NCI-H524 treated with DMSO at 0.1 percent for 48 hours (cell line): ENCODE data around the gene HAUS2.
"Not testable (repeated sequence)": the region's sequence is repeated elsewhere in the genome, so short reads cannot be mapped to it uniquely, and the experiment has no call there.

Experiments used
- DNase-seq: peaks from one replicate; lab custom pipeline; 2025; lab: John Stamatoyannopoulos, UW

HAUS2 gene

GRCh38 chr15:42548249-42549031 is at the start of gene HAUS2, which contains the start of gene LRRC57:
HAUS2 (plus strand) TSS chr15:42548838; CDS start chr15:42548873, 35 bp downstream.
LRRC57 (minus strand) TSS chr15:42548793; CDS start chr15:42548434, 359 bp downstream.
- peak; percentile 45 for DNase-seq

GRCh38 chr15:42499858-42500609 is 48.6 kb upstream of the HAUS2 start:
- no peak for DNase-seq

DNA sequence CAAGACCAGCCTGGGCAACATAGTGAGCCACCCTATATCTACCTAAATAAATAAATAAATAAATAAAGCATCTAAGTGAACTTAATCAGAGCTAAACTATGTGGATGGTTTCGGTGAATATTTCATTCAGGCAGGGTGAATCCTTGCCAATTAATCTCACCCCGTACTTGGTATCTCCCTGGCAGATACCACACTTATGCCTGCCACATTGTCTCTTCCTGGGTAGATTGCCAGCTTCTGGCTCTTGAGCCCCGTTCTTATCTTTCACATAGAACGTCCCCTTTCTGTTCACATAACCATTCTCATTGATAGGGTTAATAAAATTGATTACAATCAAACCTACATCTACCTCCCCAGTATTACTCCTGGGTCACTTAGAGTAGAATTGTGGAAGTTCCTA is 46.2 kb upstream of the HAUS2 start:
- DNase-seq = no peak

- no peak for DNase-seq
Observed at GRCh38 chr15:42503825-42504224, 44.8 kb upstream of the HAUS2 start.

DNA sequence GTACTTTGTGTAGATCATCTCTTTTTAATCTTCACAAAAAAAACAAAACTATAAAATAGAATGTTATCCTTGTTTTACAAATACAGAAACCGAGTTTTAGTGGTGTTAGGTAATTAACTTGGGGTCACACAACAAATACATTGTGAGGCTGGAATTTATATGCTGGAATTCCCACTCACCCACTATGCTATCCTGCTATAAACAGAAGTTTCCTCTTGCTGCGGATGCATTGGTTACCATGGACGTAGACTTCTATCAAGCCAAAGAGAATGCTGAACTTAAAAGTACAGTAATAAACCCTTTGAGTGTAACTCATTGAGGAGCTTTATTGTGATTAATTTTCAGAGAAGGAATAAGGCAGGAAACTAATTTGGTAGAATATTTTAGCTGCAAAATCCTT is 44.0 kb upstream of the HAUS2 start:
- no peak for DNase-seq

DNA sequence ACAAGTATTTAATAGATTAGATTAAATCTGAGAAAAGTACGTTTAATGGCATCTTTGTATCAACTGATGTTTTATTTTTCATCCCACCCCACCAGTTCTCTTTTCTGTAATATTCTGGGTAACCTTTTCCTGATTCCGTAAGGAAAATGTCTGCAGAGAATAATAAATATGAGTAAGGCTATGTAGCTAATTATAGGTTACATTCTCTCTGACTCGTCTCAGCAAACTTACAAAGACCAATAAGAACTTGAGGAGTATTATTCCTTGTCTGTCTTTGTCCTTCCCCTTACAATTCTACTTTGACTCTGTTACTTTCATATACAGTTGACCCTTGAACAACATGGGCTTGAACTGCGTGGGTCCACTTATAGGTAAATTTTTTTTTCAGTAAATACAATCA is 41.1 kb upstream of the HAUS2 start:
- no peak for DNase-seq

GRCh38 chr15:42508263-42508690 is 40.4 kb upstream of the HAUS2 start:
- no peak for DNase-seq

DNA sequence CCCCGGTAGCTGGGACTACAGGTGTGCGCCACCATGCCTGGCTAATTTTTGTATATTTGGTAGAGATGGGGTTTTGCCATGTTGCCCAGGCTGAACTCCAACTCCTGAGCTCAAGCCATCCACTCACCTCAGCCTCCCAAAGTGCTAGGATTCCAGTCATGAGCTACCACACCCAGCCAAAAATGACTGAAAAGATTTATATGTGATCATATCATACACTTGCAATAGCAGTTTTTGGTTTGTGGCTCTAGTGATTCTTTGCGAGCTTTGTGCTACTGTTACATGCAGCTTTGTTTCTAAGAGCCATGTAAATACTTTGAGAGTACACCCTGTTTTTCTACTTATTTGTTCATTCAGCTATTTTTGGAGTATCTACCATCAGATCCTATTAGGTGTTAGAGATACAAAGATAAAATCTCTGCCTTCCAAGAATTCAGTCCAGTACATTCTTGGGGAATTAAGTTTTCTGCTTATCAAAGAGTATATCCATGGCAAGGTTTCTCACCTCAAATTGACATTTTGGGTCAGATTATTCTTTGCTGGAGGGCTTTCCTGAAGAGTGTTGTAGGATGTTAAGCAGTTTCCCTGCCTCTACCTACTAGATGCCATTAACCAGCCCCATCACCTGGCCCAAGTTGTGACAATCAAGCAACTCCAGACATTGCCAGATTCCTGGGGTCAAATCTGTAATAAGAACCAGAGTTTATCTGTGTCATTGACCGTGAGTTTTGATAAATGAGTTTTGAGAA is 38.2 kb upstream of the HAUS2 start:
- DNase-seq = no peak

GRCh38 chr15:42511007-42511391 is 37.6 kb upstream of the HAUS2 start:
- DNase-seq = no peak

- no peak for DNase-seq
Observed at GRCh38 chr15:42523331-42523730, 25.3 kb upstream of the HAUS2 start.

GRCh38 chr15:42528970-42529369 is 19.7 kb upstream of the HAUS2 start:
- no peak for DNase-seq

GRCh38 chr15:42533246-42533645 is 15.4 kb upstream of the HAUS2 start:
- no peak for DNase-seq

DNA sequence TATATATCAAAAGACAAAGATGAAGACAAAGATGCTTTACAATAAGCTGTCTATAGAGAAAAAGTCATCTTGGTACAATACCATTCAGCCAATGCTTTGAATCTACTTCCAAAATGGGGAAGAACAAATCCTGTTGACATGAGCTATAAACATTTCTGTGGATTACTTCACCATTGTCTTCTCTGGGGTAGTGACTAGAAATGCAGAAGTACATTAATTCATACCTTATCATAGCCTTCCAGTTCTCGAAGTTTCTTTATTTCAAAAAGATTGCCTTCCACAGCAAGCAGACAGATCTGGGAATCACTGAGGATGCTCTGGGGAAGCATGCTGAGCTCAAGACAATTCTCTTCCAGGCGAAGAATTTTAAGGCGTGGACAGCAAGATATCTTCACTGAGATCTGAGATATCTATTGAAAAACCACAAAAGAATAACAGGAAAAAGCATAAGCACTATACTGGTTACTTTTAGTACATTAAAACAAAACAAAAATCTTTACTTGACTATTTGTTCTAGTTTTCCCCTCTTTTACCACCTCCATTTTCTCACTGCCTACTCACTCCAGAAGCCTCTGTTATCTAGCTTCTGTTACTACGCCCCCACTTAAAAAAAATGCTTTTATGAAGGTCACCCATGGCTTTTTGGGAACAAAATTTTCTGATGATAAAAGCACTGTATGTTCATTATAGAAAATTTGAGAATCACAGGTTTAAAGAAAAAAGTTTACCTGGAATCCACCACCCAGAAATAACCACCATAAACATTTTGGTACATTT is 3.6 kb upstream of the HAUS2 start:
- DNase-seq = no peak

DNA sequence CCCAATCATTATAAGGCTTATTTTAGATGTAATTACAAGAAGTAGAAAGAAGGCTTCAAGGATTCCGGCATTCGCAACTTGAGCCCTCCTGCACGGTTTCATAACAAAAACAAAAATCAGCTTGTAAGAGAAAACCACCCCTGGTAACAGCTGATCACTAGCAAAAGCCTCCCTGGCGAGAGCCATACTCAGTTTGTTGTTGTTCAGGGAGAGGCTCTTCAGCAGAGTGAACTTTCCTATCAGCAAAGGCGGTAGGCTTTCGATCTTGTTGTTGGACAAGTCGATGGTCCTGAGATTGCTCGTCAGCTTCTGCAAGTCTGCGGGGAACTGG is 755 bp upstream of the HAUS2 start:
- DNase-seq = no peak

- no peak for DNase-seq
Observed at GRCh38 chr15:42549032-42549491, 424 bp downstream of the HAUS2 start.

DNA sequence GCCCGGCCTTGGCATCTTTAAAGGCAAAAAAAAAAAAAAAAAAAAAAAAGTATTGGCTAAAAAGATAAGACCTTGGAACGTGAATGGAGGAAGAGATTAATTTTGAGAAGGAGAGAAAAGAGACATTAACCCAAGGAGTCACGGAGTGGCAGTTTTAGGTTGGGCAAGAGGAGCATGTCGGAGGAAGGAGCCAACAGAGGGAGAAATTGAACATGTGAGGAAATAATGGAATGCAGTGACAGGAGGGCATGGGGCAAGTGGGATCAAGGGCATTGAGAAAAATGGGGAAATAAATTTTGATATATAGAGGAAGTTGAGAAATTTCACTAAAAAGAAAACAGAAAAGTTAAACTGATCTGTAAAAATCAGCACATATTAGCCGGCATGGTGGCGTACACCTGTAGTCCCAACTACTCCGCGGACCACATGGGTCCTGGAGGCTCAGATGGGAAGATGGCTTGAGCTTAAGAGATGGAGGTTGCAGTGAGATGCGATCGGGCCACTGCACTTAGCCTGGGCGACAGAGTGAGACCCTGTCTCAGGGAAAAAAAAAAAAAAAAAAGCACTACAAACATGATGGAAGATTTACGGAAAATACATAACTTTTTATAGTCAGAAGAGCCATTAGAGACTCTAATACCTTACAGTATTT is 1.2 kb downstream of the HAUS2 start:
- no peak for DNase-seq

- no peak for DNase-seq
Observed at GRCh38 chr15:42553554-42553953, 4.9 kb downstream of the HAUS2 start.

DNA sequence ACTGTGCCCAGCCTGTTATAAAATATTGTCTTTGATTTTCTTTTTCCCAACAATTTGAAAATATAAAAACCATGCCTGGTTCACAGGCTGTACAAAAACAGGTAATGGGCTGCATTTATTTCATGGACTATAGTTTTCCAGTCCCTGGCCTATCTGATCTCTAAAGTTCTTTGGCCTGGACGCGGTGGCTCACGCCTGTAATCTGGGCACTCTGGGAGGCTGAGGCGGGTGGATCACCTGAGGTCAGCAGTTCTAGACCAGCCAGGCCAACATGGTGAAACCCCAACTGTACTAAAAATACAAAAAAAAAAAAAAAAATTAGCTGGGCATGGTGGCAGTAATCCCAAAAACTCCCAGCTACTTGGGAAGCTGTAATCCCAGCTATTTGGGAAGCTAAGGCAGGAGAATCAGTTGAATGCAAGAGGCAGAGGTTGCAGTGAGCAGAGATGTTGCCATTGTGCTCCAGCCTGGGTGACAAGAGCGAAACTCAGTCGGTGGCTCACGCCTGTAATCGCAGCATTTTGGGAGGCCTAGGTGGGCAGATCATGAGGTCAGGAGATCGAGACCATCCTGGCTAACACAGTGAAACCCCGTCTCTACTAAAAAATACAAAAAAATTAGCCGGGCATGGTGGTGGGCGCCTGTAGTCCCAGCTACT is 8.0 kb downstream of the HAUS2 start:
- DNase-seq = not testable (repeated sequence)

- no peak for DNase-seq
Observed at GRCh38 chr15:42558739-42559138, 10.1 kb downstream of the HAUS2 start.

- DNase-seq = peak; percentile 93
Observed at GRCh38 chr15:42575188-42576039, 26.8 kb downstream of the HAUS2 start, which contains the start of gene STARD9. STARD9 (plus strand) TSS chr15:42575606; CDS start chr15:42575716, 110 bp downstream.
